Measurements from ENCODE around the gene PYM1.

DNA sequence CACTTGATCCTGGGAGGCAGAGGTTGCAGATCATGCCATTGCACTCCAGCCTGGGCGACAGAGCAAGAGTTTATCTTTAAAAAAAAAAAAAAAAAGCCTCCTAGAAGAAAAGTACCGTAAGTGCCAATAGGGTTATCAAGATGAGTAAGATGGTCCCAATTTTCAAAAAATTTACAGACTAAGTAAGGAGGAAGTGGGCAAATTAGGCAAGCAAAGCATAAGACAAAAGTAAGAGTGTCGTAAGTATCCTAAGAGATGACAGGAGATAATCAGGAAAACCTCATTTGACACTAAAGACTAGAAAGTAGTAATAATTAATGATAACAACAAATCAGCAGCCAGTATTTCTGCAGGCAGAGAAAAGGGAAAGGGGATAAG, 12.2 kb downstream of the PYM1 start:
- TF ChIP-seq POLR2A (IDR thresholded peaks at IDR 0.05) = no peak
- TF ChIP-seq, protein P1, sequence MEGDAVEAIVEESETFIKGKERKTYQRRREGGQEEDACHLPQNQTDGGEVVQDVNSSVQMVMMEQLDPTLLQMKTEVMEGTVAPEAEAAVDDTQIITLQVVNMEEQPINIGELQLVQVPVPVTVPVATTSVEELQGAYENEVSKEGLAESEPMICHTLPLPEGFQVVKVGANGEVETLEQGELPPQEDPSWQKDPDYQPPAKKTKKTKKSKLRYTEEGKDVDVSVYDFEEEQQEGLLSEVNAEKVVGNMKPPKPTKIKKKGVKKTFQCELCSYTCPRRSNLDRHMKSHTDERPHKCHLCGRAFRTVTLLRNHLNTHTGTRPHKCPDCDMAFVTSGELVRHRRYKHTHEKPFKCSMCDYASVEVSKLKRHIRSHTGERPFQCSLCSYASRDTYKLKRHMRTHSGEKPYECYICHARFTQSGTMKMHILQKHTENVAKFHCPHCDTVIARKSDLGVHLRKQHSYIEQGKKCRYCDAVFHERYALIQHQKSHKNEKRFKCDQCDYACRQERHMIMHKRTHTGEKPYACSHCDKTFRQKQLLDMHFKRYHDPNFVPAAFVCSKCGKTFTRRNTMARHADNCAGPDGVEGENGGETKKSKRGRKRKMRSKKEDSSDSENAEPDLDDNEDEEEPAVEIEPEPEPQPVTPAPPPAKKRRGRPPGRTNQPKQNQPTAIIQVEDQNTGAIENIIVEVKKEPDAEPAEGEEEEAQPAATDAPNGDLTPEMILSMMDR (IDR thresholded peaks at IDR 0.05) = no peak
